Measurements from ENCODE around the gene BAD. TPM values are rescaled to one million over a fixed set of nuclear protein-coding genes. Genes with fewer than 3 reads are reported as not detected.
A peak's percentile ranks its signal among the peaks of the same experiment; 100 is the strongest.

The BAD gene
- total and polyA plus RNA-seq, 10 of the 15 experiments (the other 5 are each of a cell fraction or from before 2014, with no cell fraction given), result 1.5 to 67.2 (median 39.6) TPM

DNA sequence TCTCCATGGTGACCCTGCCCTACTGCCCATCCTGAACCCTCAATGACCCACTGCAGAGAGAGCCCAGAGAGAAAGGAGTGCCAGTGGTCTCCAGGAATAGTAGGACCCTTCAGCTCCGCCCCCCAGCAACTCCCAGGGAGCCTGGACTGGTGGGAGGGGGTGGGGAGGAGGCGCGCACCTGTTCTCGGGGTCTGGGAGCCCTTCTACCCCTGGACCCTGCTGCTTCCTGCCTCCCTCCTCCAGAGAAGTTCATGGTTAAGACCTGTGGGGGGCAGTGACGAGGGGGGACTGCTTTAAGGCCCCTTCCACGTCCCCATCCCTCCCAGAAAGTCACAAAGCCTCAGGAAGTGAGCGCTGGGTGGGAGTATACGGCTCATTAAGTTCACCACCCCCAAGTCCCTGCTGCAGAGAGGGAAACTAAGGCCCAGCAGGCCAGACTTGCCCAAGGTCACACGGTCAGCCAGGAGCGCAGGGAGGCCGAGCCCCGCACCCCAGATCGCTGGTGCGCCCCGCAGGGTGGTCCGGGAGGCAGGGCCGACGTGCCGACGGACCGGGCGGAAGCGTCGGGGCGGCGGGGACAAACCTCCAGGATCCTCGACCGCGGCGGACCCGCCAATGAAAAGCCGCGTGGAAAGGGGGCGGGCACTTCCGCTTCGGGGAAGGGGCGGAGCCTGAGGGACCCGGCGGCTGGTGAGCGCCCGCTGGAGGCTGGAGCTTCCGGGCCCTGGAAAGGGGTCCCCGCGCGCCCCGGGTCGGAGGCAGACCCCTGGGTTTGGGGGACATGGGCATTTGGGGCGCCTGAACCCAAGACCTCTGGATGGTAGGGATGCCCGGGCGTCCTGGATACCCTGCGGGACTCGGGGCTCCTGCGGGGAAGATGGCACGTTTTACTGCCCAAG, 58.6 kb downstream of the BAD start, which contains the start of the genes NUDT22 and TRPT1 (continued):
- TF ChIP-seq GATAD2B (conservative IDR thresholded peaks at IDR 0.05; ENCODE audit: low read depth) (0 out of 2 replicates have a peak, but pooled peaks have one; percentile 38), RAD51 (IDR thresholded peaks at IDR 0.05) (no peak), BHLHE40 (IDR thresholded peaks at IDR 0.05; ENCODE audit: borderline replicate concordance in 1 of 2, low read depth in 2 of 2, low read length in 1 of 2) (peak; percentile 9 to 76; a peak in 2 of 4 replicates), POU2F2 (IDR thresholded peaks at IDR 0.05; ENCODE audit: borderline replicate concordance, low read depth, low read length) (no peak; the same call in 2 of the 3 replicates), POLR2AphosphoS5 (IDR thresholded peaks at IDR 0.05; ENCODE audit: low read length) (peak; percentile 74), NFYA (IDR thresholded peaks at IDR 0.05; ENCODE audit: borderline replicate concordance, low read depth, low read length) (no peak), SUZ12 (IDR thresholded peaks at IDR 0.05; ENCODE audit: unreplicated experiment) (no peak), ZZZ3 (IDR thresholded peaks at IDR 0.05; ENCODE audit: control insufficient read depth, insufficient read length, low read depth) (no peak), ESRRA (IDR thresholded peaks at IDR 0.05; ENCODE audit: low read length) (no peak; the same call in 1 of the 2 replicates), CBX5 (IDR thresholded peaks at IDR 0.05; ENCODE audit: low read depth) (no peak), SIN3A (IDR thresholded peaks at IDR 0.05; ENCODE audit: low read depth, low read length) (no peak)
- TF ChIP-seq, protein P1, sequence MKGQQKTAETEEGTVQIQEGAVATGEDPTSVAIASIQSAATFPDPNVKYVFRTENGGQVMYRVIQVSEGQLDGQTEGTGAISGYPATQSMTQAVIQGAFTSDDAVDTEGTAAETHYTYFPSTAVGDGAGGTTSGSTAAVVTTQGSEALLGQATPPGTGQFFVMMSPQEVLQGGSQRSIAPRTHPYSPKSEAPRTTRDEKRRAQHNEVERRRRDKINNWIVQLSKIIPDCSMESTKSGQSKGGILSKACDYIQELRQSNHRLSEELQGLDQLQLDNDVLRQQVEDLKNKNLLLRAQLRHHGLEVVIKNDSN (IDR thresholded peaks at IDR 0.05; ENCODE audit: borderline replicate concordance, extremely low read length, insufficient read depth, low read depth, low read length), result no peak
- TF ChIP-seq, protein P2, sequence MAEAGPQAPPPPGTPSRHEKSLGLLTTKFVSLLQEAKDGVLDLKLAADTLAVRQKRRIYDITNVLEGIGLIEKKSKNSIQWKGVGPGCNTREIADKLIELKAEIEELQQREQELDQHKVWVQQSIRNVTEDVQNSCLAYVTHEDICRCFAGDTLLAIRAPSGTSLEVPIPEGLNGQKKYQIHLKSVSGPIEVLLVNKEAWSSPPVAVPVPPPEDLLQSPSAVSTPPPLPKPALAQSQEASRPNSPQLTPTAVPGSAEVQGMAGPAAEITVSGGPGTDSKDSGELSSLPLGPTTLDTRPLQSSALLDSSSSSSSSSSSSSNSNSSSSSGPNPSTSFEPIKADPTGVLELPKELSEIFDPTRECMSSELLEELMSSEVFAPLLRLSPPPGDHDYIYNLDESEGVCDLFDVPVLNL (IDR thresholded peaks at IDR 0.05; ENCODE audit: low read depth, low read length), result no peak
- TF ChIP-seq, protein P3, sequence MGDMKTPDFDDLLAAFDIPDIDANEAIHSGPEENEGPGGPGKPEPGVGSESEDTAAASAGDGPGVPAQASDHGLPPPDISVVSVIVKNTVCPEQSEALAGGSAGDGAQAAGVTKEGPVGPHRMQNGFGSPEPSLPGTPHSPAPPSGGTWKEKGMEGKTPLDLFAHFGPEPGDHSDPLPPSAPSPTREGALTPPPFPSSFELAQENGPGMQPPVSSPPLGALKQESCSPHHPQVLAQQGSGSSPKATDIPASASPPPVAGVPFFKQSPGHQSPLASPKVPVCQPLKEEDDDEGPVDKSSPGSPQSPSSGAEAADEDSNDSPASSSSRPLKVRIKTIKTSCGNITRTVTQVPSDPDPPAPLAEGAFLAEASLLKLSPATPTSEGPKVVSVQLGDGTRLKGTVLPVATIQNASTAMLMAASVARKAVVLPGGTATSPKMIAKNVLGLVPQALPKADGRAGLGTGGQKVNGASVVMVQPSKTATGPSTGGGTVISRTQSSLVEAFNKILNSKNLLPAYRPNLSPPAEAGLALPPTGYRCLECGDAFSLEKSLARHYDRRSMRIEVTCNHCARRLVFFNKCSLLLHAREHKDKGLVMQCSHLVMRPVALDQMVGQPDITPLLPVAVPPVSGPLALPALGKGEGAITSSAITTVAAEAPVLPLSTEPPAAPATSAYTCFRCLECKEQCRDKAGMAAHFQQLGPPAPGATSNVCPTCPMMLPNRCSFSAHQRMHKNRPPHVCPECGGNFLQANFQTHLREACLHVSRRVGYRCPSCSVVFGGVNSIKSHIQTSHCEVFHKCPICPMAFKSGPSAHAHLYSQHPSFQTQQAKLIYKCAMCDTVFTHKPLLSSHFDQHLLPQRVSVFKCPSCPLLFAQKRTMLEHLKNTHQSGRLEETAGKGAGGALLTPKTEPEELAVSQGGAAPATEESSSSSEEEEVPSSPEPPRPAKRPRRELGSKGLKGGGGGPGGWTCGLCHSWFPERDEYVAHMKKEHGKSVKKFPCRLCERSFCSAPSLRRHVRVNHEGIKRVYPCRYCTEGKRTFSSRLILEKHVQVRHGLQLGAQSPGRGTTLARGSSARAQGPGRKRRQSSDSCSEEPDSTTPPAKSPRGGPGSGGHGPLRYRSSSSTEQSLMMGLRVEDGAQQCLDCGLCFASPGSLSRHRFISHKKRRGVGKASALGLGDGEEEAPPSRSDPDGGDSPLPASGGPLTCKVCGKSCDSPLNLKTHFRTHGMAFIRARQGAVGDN (IDR thresholded peaks at IDR 0.05), result peak; percentile 49; the same call in 1 of the 2 replicates
- TF ChIP-seq, protein P4, sequence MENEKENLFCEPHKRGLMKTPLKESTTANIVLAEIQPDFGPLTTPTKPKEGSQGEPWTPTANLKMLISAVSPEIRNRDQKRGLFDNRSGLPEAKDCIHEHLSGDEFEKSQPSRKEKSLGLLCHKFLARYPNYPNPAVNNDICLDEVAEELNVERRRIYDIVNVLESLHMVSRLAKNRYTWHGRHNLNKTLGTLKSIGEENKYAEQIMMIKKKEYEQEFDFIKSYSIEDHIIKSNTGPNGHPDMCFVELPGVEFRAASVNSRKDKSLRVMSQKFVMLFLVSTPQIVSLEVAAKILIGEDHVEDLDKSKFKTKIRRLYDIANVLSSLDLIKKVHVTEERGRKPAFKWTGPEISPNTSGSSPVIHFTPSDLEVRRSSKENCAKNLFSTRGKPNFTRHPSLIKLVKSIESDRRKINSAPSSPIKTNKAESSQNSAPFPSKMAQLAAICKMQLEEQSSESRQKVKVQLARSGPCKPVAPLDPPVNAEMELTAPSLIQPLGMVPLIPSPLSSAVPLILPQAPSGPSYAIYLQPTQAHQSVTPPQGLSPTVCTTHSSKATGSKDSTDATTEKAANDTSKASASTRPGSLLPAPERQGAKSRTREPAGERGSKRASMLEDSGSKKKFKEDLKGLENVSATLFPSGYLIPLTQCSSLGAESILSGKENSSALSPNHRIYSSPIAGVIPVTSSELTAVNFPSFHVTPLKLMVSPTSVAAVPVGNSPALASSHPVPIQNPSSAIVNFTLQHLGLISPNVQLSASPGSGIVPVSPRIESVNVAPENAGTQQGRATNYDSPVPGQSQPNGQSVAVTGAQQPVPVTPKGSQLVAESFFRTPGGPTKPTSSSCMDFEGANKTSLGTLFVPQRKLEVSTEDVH (IDR thresholded peaks at IDR 0.05; ENCODE audit: low read depth, partially characterized antibody), result no peak
